ENCODE measurements around the gene PDILT.

The PDILT gene

DNA sequence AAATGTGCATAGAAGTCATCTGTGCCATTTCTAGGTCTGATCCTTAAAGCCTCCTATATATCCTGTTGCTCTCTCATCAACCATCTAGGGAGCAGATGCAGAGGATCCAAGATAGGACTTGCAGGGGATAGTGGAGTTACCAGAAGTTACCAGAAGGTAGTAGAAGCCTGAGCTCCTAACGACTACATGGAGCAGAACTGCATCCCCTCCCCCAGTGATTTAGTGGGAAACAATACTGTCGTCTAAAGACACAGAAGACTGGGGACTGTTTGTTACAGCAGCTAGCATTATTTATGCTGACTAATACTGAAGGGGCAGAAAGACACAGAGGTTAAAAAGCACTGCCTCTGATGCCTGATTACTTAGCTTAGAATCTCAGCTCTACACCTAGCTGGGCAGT lies 93.0 kb downstream of the PDILT start:
- Histone ChIP-seq H3K4me2 (ENCODE audit: low read length) (no peak overlapping the region), H3K36me3 (ENCODE audit: control insufficient read depth, insufficient read depth, low read length) (no peaks in the 10 kb centered on the region), H3K79me2 (no peaks in the 10 kb centered on the region), H3K27ac (no peak overlapping the region), H3K27me3 (ENCODE audit: control insufficient read depth, insufficient read depth, low read length) (no peaks in the 10 kb centered on the region), H3K9ac (no peak overlapping the region), H3K4me1 (no peaks in the 10 kb centered on the region), H3K9me3 (ENCODE audit: control insufficient read depth, low read length) (no peaks in the 10 kb centered on the region), H2AFZ (no peak overlapping the region), H3K4me3 (ENCODE audit: low read depth, low read length) (no peak overlapping the region)
- TF ChIP-seq, protein P1, sequence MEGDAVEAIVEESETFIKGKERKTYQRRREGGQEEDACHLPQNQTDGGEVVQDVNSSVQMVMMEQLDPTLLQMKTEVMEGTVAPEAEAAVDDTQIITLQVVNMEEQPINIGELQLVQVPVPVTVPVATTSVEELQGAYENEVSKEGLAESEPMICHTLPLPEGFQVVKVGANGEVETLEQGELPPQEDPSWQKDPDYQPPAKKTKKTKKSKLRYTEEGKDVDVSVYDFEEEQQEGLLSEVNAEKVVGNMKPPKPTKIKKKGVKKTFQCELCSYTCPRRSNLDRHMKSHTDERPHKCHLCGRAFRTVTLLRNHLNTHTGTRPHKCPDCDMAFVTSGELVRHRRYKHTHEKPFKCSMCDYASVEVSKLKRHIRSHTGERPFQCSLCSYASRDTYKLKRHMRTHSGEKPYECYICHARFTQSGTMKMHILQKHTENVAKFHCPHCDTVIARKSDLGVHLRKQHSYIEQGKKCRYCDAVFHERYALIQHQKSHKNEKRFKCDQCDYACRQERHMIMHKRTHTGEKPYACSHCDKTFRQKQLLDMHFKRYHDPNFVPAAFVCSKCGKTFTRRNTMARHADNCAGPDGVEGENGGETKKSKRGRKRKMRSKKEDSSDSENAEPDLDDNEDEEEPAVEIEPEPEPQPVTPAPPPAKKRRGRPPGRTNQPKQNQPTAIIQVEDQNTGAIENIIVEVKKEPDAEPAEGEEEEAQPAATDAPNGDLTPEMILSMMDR (IDR thresholded peaks at IDR 0.05): no peak

DNA sequence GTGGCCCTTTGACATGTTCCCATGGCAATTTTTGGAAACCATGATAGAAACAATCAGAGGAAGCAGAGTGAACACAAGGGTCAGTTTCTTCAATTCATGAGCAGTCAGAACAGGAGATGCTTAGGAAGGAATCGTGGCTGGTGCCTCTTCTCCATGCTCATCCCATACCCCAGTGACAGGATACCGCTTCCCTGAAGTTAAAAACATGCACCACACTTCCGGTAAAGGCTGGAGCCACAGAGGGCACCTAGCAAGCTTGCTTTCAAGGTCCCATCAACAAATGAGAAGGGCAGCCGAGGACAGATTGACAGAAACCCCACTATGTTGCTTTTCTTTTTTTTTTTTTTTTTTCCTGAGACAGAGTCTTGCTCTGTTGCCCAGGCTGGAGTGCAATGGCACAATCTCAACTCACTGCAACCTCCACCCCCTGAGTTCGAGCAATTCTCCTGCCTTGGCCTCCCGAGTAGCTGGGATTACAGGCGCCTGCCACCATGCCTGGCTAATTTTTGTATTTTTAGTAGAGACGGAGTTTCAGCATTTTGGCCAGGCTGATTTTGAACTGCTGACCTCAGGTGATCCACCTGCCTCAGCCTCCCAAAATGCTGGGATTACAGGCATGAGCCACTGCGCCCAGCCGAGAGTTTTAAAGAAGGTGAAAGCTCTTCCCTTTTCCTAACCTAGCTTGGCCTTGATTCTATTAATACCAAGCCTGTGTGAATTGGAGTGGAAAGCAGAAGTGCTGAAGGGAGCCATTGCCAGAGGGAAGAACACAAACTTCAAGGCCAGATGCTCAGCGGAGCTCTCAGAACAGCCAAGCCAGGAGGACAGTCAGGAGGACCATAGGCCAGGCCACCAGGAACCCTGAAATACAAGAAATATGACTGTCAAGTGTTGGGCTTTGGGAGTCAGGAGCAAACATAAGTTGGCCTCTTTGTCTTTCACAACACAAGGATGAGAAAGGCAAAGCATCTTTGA lies 93.8 kb downstream of the PDILT start:
- no peaks in the 10 kb centered on the region for H3K4me1 ChIP-seq
- TF ChIP-seq, protein P1 (IDR thresholded peaks at IDR 0.05): no peak
- no peak overlapping the region for H3K9ac ChIP-seq
- no peak overlapping the region for H3K27ac ChIP-seq
- H3K79me2 ChIP-seq: no peaks in the 10 kb centered on the region
- no peaks in the 10 kb centered on the region for H3K27me3 ChIP-seq (ENCODE audit: control insufficient read depth, insufficient read depth, low read length)
- H3K9me3 ChIP-seq (ENCODE audit: control insufficient read depth, low read length): no peaks in the 10 kb centered on the region
- H2AFZ ChIP-seq: no peak overlapping the region
- H3K4me3 ChIP-seq (ENCODE audit: low read depth, low read length): no peak overlapping the region
- no peaks in the 10 kb centered on the region for H3K36me3 ChIP-seq (ENCODE audit: control insufficient read depth, insufficient read depth, low read length)
- no peak overlapping the region for H3K4me2 ChIP-seq (ENCODE audit: low read length)

DNA sequence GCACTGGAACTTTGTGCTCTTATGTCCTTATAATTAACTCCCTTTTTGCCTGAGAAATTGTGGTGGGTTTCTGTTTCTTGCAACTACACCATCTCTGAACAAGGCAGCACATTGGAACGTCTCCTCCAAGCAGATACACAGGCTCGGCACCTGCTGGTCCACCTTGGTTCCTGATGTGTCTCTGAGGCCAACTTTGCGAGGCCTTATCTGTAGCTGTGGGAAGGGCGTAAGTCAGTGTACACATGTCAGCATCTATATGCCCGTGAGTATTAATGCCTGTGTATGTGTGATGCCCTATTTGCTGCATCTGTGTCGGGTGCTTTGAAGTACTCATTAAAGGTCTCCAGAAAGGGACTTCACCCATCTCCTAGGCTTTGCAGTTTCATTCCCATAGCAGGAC lies 94.8 kb downstream of the PDILT start:
- H3K9me3 ChIP-seq (ENCODE audit: control insufficient read depth, low read length): no peaks in the 10 kb centered on the region
- H2AFZ ChIP-seq: no peak overlapping the region
- H3K27me3 ChIP-seq (ENCODE audit: control insufficient read depth, insufficient read depth, low read length): no peaks in the 10 kb centered on the region
- TF ChIP-seq, protein P1 (IDR thresholded peaks at IDR 0.05): no peak
- H3K79me2 ChIP-seq: no peaks in the 10 kb centered on the region
- H3K36me3 ChIP-seq (ENCODE audit: control insufficient read depth, insufficient read depth, low read length): no peaks in the 10 kb centered on the region
- no peaks in the 10 kb centered on the region for H3K4me1 ChIP-seq
- H3K9ac ChIP-seq: no peak overlapping the region
- no peak overlapping the region for H3K4me3 ChIP-seq (ENCODE audit: low read depth, low read length)
- H3K4me2 ChIP-seq (ENCODE audit: low read length): no peak overlapping the region
- no peak overlapping the region for H3K27ac ChIP-seq
